Upper lobe of right lung (tissue), 1 donor: Measurements from ENCODE around the gene LAPTM4A. TPM values are rescaled to one million over a fixed set of nuclear protein-coding genes. Genes with fewer than 3 reads are reported as not detected.

Experiments used
- ATAC-seq: fragments of 200-7000 bp; cut with Tn5 transposase; one replicate; pipeline ENCODE4 v1.9.1; 2020; ENCODE audit warnings: mild to moderate bottlenecking, moderate library complexity
- DNase-seq: peaks from one replicate; pipeline ENCODE4 v3.0.0-alpha.2; 2020
- H3K27ac ChIP-seq: fragments of 200-600 bp; one replicate; pipeline ENCODE4 v1.8.0; 2022
- H3K27me3 ChIP-seq: fragments of 200-600 bp; one replicate; pipeline ENCODE4 v1.8.0; 2022; ENCODE audit warnings: mild to moderate bottlenecking
- H3K36me3 ChIP-seq: fragments of 200-600 bp; one replicate; pipeline ENCODE4 v1.8.0; 2022
- H3K4me1 ChIP-seq: fragments of 200-600 bp; one replicate; pipeline ENCODE4 v1.8.0; 2022
- H3K4me3 ChIP-seq: fragments of 200-600 bp; one replicate; pipeline ENCODE4 v1.8.0; 2022; ENCODE audit warnings: mild to moderate bottlenecking
- H3K9me3 ChIP-seq: fragments of 200-600 bp; one replicate; pipeline ENCODE4 v1.8.0; 2022
- CTCF ChIP-seq: fragments of 200-600 bp; IDR thresholded peaks from one replicate; pipeline ENCODE4 v1.8.0; 2022; ENCODE audit warnings: antibody characterized with exemption
- intact Hi-C: fragments of 100-400 bp; cut with DNase I; formaldehyde crosslinking; loops from one replicate; pipeline ENCODE4 v1.11.0; 2022
- total RNA-seq: library from RNA; stranded (reverse); fragmentation: NEBNext Ultra II Directional; extraction: Animal tissue kit (Norgen Biotek cat#: 25700); gene quantifications from one replicate; pipeline ENCODE4 v1.2.1, GENCODE V29; 2021
- donor health status: DM: no; HTN: yes; CAD: no; lungs with severe emphysema.

The LAPTM4A gene
- total RNA-seq, 1 donor from 2014 or later: 245 TPM

DNA sequence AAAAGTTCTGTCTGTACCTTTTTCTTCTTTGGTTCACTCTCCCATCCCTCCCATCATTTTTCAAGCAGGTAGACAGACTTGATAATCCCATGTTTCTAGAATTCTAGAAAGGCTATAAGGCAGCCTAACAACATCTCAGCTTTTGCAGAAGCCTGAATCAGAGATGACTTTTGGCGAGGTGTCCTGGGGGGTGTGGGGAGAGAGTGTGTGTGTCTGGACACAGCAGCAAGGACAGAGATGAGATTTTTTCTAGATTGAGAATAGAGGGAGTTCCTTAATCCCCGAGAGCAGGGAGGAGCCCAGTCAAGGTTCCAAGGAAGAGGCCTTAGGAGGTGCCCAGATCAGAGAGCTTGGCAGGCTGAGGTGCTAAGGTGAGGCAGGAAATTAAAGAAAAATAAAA lies 22.0 kb upstream of the LAPTM4A start:
- no peak for ATAC-seq
- no peaks in the 10 kb centered on the region for H3K9me3 ChIP-seq
- peak overlapping the region; percentile 85 for H3K27ac ChIP-seq
- intact Hi-C loops: no loop called here
- DNase-seq: no peak
- TF ChIP-seq CTCF: no peak
- H3K36me3 ChIP-seq: no peaks in the 10 kb centered on the region
- H3K4me1 ChIP-seq: peaks cover 9% of the 10 kb centered on the region
- H3K27me3 ChIP-seq: no peaks in the 10 kb centered on the region
- no peak overlapping the region for H3K4me3 ChIP-seq

- H3K27me3 ChIP-seq: no peaks in the 10 kb centered on the region
- no peak for ATAC-seq
- no peak for TF ChIP-seq CTCF
- H3K4me1 ChIP-seq: peaks cover 10% of the 10 kb centered on the region
- H3K4me3 ChIP-seq: no peak overlapping the region
- H3K9me3 ChIP-seq: no peaks in the 10 kb centered on the region
- intact Hi-C loops: no loop called here
- H3K27ac ChIP-seq: peak overlapping the region; percentile 85
- DNase-seq: no peak
- H3K36me3 ChIP-seq: no peaks in the 10 kb centered on the region
These were observed 21.2 kb upstream of the LAPTM4A start for GRCh38 chr2:20072436-20073158.

- H3K9me3 ChIP-seq: no peaks in the 10 kb centered on the region
- intact Hi-C loops: no loop called here
- ATAC-seq: peak; percentile 67
- H3K4me1 ChIP-seq: peaks cover 10% of the 10 kb centered on the region
- no peak for DNase-seq
- no peak overlapping the region for H3K4me3 ChIP-seq
- no peaks in the 10 kb centered on the region for H3K36me3 ChIP-seq
- H3K27ac ChIP-seq: peak overlapping the region; percentile 85
- no peaks in the 10 kb centered on the region for H3K27me3 ChIP-seq
- TF ChIP-seq CTCF: no peak
These were observed 20.3 kb upstream of the LAPTM4A start for GRCh38 chr2:20071397-20072383.

GRCh38 chr2:20069756-20070155 lies 18.3 kb upstream of the LAPTM4A start:
- H3K27me3 ChIP-seq: no peaks in the 10 kb centered on the region
- H3K9me3 ChIP-seq: no peaks in the 10 kb centered on the region
- H3K36me3 ChIP-seq: no peaks in the 10 kb centered on the region
- ATAC-seq (no peak), DNase-seq (no peak)
- no peak for TF ChIP-seq CTCF
- no peak overlapping the region for H3K4me3 ChIP-seq
- no peak overlapping the region for H3K27ac ChIP-seq
- intact Hi-C loops: no loop called here
- peaks cover 14% of the 10 kb centered on the region for H3K4me1 ChIP-seq

DNA sequence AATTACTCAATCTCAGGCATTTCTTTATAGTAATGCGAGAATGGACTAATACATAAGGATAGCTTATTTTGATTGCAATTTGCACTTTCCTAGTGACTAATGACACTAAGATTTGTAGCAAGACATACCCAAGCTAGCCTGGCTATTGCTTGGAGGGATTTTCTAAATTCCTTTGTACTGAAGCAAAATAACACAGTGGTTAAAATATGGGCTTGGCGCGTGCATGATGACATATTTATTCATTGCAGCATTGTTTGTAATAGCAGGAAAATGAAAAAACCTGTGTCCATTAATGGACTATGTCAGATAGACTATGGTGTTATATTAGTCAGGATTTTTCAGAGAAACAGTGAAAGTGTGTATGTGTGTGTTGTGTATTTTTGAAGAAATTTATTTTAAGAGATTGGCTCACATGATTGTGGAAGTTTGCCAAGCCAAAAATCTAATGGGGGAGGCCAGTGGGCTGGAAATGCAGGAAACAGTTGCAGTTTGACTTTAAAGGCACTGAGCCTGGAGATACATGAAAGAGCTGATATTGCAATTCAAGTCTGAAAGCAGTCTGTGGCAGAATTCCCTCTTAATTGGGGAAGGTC lies 16.7 kb upstream of the LAPTM4A start:
- no peak for ATAC-seq
- H3K27me3 ChIP-seq: no peaks in the 10 kb centered on the region
- H3K27ac ChIP-seq: no peak overlapping the region
- H3K4me3 ChIP-seq: no peak overlapping the region
- H3K4me1 ChIP-seq: peaks cover 14% of the 10 kb centered on the region
- DNase-seq: no peak
- intact Hi-C loops: no loop called here
- H3K36me3 ChIP-seq: no peaks in the 10 kb centered on the region
- no peak for TF ChIP-seq CTCF
- H3K9me3 ChIP-seq: no peaks in the 10 kb centered on the region
